Measurements from ENCODE around the gene ITSN2.

DNA sequence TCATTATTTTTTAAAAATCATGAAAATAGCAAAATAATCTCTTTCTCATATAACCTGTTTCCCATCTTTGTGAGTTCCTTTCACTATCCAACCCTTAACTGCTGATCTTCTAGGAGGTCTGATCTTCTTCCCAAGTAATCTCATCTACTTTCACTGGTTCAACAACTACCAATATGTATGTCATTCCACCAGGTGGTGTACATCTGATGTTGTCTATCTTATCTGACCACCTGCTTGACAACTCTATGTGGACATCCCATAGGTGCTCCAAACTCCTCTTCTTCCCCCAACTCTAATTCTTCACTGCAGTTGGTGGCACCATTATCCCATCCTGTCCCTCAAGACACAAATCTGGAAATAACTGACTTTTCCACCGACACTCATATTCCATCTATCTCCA is 123.0 kb downstream of the ITSN2 start:
- TF ChIP-seq ISL1 (CRISPR knock-in tag; IDR thresholded peaks at IDR 0.05) = no peak
- TF ChIP-seq ZFP30 (CRISPR knock-in tag; IDR thresholded peaks at IDR 0.05) = no peak
- TF ChIP-seq, protein P1, sequence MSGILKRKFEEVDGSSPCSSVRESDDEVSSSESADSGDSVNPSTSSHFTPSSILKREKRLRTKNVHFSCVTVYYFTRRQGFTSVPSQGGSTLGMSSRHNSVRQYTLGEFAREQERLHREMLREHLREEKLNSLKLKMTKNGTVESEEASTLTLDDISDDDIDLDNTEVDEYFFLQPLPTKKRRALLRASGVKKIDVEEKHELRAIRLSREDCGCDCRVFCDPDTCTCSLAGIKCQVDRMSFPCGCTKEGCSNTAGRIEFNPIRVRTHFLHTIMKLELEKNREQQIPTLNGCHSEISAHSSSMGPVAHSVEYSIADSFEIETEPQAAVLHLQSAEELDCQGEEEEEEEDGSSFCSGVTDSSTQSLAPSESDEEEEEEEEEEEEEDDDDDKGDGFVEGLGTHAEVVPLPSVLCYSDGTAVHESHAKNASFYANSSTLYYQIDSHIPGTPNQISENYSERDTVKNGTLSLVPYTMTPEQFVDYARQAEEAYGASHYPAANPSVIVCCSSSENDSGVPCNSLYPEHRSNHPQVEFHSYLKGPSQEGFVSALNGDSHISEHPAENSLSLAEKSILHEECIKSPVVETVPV (CRISPR knock-in tag; IDR thresholded peaks at IDR 0.05) = no peak
- TF ChIP-seq RARB (CRISPR knock-in tag; IDR thresholded peaks at IDR 0.05) = no peak
- TF ChIP-seq ZNF565 (CRISPR knock-in tag; conservative IDR thresholded peaks at IDR 0.05; ENCODE audit: low read depth) = no peak
- no peak for TF ChIP-seq ZFP3 (CRISPR knock-in tag; IDR thresholded peaks at IDR 0.05)
- no peak for TF ChIP-seq TOX (CRISPR knock-in tag; IDR thresholded peaks at IDR 0.05; ENCODE audit: borderline replicate concordance)
- TF ChIP-seq CSDC2 (CRISPR knock-in tag; IDR thresholded peaks at IDR 0.05) = no peak
- TF ChIP-seq ZNF70 (CRISPR knock-in tag; IDR thresholded peaks at IDR 0.05) = no peak
- no peak for TF ChIP-seq ESRRG (CRISPR knock-in tag; IDR thresholded peaks at IDR 0.05)
